GM04503 (cell line): ENCODE results near the gene CYP2R1.
"Not testable (repeated sequence)": the region's sequence is repeated elsewhere in the genome, so short reads cannot be mapped to it uniquely, and the experiment has no call there.

ENCODE experiments used
- DNase-seq: peaks from one replicate; pipeline ENCODE4 v3.0.0-alpha.2; 2012; ENCODE audit warnings: low read depth

CYP2R1 gene

DNA sequence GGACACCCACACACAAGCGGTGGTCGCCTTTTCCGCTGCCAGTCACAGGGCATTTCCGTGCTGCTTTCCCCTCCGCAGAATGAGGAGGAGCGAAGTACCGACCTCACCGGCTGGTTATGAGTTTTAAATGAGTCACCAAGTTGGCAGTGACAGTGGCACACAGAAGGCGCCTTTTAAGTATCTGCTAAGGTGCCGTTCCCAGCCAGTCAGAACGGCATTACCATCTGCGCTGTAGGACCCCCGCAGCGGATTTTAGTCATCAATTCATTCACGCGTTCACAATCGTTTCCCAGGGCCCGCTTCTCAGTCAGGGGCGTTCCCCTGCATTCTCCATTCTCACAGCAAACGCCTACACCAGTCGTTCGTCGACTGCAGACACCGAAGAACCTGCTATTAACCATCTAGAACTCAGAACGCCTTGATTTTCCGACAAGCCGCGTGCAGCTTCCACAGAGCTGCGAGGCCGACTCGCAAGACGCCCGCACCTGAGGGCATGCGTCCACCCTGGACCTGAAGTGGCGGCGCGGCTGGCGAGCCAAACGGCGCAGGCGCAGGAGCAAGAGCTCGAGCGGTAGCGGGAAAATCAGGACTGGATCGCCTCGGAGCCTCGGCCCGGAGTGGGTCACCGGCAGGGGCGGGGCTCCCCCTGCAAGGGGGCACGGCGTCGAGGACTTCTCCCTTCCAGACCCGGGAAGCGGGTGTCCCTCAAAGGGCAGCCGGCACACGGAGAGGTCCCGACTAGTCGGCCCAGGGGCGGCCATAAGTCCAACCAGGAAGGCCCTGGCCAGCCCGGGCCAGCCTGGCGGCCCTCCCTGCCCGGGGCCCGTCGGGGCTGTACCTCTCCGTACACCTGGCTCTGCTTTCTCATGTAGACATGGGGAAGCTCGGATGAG, 642 bp downstream of the CYP2R1 start:
- peak; percentile 31 for DNase-seq

DNA sequence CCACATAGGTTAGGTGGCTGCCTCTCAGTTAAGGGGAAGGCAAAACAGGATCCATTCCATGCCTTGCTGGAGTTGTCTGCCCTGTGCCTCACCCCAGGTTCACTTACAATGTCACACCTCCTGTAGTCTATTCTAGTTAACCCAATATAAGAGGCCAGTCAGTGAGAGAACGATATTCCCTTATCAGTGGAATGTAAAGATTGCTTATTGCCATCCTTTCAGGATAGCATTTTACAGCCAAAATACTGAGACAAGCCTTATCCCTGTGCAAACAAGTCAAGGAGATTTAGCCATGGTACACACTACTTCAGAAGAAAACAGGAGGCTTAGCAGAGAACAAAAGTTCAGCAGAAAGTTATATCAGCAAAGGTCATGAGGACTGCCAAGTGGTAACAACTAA, 5.5 kb downstream of the CYP2R1 start:
- no peak for DNase-seq

DNA sequence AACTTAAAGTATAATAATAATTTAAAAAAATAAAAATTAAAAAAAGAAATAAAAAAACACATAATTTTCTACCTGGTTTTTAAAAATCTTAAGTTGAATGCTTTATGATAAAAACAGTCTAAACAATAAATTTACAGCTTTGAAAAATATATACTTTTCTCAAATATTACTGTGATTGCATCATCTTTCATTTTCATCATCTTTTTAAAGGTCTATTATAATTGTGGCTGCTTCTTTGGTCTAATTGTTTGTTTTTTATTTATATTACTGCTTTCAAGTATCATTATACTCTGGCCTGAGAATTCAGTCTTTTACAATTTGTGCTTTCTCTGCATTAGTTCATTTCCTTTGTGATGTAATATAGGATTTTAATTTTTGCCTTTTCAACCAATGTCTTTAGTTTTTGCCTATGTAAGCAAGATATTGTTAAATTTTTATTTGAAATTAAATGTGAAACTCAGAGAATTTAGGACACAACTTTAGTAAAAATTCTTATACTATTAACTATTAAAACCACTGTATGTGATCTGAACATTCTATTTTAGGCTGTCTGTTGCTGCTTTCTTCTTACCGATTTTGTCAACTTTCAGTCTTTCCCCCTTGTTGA, 7.3 kb downstream of the CYP2R1 start:
- no peak for DNase-seq

DNA sequence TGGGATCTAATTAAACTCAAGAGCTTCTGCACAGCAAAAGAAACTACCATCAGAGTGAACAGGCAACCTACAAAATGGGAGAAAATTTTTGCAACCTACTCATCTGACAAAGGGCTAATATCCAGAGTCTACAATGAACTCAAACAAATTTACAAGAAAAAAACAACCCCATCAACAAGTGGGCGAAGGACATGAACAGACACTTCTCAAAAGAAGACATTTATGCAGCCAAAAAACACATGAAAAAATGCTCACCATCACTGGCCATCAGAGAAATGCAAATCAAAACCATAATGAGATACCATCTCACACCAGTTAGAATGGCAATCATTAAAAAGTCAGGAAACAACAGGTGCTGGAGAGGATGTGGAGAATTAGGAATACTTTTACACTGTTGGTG, 8.3 kb downstream of the CYP2R1 start:
- DNase-seq = not testable (repeated sequence)

DNA sequence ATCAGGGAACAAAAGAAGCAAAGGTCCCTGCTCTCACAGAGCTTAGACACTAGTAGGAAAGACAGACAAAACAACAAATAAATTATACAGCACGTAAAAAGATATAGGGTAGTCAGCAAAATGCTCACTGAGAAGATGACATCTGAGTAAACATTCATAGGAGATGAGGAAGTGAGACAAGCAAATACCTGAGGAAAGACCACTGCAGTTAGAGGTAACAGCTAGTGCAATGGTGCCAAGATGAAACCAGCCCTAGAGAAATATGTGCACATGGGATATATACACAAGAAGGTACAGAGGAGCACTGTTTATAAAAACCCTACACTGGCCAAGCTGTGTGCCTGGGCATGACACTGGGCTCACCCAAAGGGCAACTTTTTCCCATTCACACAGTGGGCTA, 9.8 kb downstream of the CYP2R1 start:
- no peak for DNase-seq

DNA sequence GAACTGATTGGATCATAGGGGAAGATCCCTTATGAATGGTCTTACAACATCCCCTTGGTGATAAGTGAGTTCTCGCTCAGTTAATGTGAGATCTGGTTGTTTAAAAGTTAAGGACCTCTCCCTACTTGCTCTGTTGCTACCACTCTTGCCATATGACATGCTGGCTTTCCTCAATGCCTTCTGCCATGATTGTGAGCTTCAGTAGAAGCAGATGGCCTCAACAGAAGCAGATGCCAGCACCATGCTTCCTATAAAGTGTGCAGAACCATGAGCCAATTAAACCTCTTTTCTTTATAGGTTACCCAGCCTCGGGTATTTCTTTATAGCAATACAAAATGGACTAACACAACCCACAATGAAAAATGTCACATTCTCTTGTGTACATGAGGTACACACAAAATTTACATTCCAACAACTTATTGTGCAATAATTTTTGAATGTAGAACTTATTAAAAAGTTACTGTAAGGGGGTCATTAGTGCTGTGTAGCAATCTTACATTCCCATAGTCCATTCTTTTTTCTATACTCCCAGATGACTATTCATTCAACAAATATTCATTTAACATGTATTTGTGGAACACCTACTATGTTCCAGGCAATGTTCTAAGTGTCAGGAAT, 10.3 kb downstream of the CYP2R1 start:
- DNase-seq = no peak

DNA sequence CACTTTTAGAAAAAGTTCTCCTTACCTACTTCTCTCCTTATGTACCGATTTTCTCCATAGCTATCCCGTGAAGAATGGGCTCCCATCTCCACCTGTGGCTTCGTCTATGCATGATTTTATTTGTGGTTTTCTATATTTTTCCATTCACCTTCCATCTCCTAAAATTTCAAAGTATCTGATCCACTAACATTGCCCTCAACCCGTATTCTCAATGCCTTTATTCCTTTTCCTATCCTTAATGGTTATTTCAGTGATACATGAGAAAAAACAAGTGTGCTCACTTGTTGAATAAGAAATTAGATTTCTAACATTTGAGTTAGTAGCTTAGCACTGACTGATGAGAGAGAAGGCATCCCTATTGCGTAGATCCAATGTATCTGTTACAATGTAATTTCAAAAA, 16.9 kb downstream of the CYP2R1 start:
- no peak for DNase-seq

DNA sequence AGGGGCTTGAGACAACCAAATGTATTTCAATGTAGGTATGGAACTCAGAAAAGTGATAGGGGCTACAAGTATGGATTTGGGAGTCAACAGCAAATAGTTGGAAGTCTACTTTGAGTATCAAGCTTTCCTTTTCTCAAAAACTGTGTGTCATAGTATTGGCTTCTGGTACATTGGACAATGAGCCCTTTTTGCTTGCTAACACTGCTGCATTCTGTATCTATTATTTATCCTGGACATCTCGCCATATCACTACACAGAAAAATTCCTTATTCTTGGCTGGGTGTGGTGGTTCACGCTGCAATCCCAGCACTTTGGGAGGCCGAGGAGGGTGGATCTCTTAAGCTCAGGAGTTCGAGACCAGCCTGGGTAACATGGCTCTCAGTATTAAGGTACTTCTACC, 18.4 kb downstream of the CYP2R1 start:
- no peak for DNase-seq

DNA sequence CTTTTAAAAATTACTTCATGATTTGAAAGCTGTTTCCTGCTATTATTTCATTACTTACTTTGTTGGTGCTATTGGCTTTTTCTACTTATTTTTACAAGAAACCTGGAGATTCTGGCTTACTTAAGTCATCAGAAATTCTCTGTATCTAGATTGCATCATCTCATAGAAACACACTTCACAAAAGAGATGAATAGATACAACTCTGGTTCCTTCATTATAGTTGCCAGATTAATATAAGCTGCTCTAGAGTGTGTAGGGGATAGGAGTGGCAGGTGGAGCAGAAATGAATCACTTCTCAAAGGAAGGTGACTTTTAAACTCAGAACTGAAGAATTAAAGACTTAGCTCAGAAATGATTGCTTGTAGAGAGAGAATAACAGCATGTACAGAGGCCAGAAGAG, 20.0 kb downstream of the CYP2R1 start:
- no peak for DNase-seq

DNA sequence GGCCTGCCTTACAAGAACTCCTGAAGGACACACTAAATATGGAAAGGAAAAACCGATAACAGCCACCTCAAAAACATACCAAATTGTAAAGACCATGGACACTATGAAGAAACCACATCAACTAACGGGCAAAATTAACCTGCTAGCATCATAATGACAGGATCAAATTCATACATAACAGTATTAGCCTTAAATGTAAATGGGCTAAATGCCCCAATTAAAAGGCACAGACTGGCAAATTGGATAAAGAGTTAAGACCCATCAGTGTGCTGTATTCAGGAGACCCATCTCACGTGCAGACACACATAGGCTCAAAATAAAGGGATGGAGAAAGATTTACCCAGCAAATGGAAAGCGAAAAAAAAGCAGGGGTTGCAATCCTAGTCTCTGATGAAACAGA, 28.3 kb downstream of the CYP2R1 start:
- not testable (repeated sequence) for DNase-seq

DNA sequence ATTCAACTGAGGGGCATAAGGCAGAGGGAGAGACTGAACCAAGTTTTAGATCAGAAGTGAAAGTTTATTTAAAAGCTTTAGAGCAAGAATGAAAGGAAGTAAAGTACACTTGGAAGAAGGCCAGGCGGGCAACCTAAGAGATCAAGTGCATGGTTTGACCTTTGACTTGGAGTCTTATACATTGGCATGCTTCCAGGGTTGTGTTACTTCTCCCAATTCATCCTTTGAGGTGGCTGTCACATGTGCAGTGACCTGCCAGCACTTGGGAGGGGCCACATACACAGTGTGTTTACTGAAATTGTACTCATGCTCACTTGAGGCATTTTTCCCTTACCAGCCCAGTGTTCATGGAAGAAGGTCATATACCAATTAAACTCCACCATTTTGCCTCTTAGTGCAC, 30.4 kb downstream of the CYP2R1 start:
- no peak for DNase-seq

DNA sequence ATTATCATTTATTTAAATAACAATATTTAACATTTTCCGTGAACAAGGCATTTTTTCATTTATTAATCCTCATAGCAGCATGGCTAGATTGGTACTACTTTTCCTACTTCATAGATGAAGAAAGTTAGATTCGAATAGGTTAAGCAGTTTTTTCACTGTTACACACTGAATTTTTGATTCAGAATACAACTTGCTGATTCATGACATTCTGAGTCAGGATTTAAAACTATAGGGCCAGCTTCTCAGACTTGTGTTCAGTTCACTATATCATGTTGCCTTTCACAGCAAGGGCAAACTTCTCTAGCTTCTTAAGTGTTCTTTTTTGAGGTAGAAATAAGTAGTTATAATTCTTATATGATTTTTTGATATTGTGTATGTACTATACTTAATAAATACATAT, 31.5 kb downstream of the CYP2R1 start:
- DNase-seq = no peak

DNA sequence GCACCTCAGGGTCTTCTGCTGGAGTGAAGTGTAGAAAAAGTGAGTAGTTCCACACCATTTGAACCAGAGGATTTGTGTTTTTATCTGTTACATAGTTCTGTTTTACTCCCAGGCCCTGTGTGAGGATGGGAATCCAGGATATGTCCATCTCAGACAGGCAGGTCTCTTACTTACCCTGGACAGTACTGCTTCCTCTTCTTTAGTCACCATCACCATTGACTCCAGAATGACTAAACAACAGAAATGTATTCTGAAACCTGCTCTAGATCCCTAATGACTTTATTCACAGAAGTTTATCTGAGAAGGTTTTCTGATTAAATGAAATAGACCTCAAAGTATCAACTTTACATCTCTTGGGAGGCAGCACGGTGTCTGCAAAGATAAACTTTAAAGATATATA, 33.6 kb downstream of the CYP2R1 start:
- DNase-seq = no peak

DNA sequence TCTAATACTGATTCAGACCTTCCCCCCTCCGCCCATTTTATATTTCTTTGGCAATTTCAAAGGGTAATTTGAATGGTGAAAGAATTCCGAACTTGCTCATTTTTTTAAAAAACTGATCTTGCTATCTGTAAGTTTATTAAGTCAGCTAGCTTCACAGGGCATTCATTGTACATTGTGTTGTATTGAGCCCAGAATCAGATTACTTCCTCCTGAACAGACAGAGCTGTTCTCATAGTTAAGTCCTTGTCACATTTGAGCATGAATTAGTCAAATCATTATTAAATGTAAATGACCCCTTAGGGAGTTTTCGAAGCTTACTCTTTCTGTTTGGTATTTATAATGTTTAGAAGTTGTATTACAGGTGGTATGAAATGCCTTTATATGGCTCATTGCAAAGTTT, 34.4 kb downstream of the CYP2R1 start:
- no peak for DNase-seq

DNA sequence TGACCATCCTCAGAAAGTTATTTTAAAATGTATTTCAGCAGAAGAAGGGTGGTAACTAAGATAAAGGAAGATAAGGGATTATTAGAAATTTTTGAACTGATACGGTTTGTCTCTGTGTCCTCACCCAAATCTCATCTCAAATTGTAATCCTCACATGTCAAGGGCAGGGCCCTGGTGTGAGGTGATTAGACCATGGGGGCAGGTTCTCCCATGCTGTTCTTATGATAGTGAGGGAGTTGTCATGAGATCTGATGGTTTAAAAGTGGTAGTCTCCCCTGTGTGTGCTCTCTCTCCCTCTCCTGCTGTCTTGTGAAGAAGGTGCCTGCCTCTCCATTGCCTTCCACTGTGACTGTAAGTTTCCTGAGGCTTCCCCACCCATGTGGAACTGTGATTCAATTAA, 36.1 kb downstream of the CYP2R1 start:
- no peak for DNase-seq

DNA sequence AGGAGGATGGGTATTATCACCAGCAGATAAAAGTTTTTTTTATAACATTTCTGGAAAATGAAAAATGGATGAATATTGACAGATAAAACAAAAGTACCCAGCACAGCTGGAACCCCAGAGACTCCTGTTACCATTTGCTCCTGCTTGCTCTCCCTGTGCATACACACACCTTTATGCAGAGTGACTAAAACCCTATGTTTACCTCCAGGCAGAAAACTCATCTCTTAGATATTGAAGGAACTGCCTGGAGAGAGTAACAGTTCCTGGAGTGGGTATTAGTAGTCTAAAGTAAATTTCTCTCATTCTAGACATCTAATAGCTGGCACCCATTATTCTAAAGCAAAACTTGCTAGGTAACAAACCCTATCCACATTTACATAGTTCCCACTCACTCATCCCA, 38.0 kb downstream of the CYP2R1 start:
- DNase-seq = no peak

DNA sequence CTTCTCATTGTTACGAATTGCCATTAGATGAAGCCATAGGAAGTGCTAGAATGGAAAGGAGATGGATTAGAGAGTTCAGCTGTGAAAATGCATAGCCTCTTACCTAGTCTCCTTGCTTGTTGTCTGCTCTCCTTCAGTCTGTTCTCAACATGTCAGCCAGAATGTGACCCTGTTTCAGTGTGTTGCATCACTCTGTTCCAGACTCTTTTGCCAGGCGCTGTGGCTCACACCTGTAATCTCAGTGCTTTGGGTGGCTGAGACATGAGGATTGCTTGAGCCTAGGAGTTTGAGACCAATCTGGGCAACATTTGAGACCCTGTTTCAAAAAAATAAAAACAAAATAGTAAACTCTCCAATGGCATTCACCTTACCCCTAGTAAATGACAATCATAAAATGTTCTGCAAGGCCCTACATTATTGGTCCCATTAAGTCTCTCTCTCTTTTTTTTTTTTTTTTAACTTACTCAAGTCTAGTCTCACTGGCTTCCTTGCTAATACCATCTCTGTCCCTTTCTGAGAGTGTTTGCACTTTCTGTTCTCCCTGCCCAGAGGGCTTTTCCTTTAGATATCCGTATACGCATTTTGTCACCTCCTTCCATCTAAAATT, 39.4 kb downstream of the CYP2R1 start:
- no peak for DNase-seq

DNA sequence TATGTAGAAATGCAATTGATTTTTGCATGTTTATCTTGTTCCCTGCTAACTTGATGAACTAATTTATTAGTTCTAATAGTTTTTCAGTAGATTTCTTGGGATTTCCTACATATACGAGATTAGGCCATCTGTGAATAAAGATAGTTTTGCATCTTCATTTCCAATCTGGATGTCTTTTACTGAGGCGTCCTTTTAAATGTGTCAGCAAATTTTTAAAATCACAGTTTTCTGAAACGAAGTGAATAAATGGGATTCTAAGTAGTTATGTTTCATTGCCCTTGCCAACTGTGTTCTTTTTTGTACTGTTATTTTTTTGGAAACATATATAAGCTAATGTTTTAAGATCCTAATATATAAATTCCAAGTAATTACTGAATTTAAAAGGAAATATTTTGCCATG, 50.0 kb downstream of the CYP2R1 start:
- DNase-seq = no peak

DNA sequence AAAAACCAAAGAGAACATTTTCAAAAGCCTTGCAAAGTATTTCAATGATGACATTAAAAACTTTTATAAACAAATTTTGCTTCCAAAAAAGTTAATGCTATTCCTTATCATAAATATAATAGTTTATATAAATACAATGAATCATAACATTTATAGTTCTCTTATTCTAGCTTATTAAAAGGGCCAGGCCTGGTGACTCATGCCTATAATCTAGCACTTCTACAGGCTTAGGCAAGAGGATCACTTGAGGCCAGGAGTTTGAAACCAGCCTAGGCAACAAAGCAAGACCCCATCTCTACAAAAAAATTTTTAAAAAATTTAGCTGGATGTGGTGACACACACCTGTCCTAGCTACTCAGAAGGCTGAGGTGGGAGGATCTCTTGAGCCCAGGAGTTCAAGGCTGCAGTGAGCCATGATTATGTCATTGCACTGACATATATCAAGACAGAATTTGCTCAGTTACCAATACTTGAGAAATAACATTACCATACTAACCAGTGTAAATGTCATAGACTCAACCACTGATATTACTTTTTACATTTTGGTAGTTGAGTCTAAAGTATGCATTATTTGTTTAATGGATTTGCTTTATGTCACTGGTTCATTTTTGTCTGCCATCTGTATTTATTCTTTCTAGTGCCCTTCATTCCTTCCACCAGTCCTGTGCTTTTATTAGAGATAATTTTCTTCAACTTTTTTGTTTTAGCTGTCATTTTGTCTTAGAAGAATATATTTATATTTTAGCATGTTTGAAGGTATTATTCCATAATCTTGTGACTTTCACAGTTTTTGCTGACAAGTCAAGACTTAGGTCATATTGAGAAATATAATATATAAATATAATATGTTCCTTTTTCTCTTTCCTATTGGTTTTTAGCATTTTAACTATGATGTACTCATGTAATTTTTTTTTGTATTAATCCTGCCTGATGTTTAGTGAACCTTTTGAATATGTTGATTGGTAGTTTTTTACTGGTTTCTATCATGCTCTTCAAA, 56.2 kb downstream of the CYP2R1 start:
- no peak for DNase-seq
